Body of pancreas (tissue), 4 donors: ENCODE data around the gene PDE4D. TPM values are rescaled to one million over a fixed set of nuclear protein-coding genes. Genes with fewer than 3 reads are reported as not detected.

Source experiments
- ATAC-seq: fragments of 150-250 bp; one replicate; pipeline ENCODE4 v1.9.1; 2016
- DNase-seq, 4 donors: peaks; one replicate each; pipeline ENCODE4 v3.0.0-alpha.2; 2019
- H3K27ac ChIP-seq, 4 donors: fragments of 200-600 bp; sonication (generic); 1 replicate in 3 of 4; 2 replicates in 1 of 4; pipeline versions ENCODE4 v1.5.1 to v1.6.1; 2016 to 2019; ENCODE audit warnings: mild to moderate bottlenecking in 1 of 4, mixed read lengths in 1 of 4, moderate library complexity in 1 of 4
- H3K27me3 ChIP-seq, 2 donors: fragments of 200-600 bp; sonication (generic); one replicate each; pipeline ENCODE4 v1.6.0; 2016; ENCODE audit warnings: mild to moderate bottlenecking in 1 of 2
- H3K36me3 ChIP-seq, 2 donors: fragments of 200-600 bp; sonication (generic); replicated peaks in 1 of 2; 2 replicates each; pipeline ENCODE4 v1.5.1; 2016; ENCODE audit warnings: low read depth in 2 of 2; ENCODE audit not compliant: insufficient read depth in 1 of 2
- H3K4me1 ChIP-seq: fragments of 200-600 bp; sonication (generic); one replicate; pipeline ENCODE4 v1.6.0; 2016
- H3K4me3 ChIP-seq, 2 donors: fragments of 200-600 bp; sonication (generic); 1 replicate in 1 of 2; 2 replicates in 1 of 2; pipeline ENCODE4 v1.5.1; 2016 to 2019
- H3K9me3 ChIP-seq, 3 donors: fragments of 200-600 bp; sonication (generic); 1 replicate in 2 of 3; 2 replicates in 1 of 3; pipeline ENCODE4 v1.5.1; 2016
- CTCF ChIP-seq, 7 experiments: fragments of 450-650 bp in 4 of 7; fragments of 200-600 bp in 3 of 7; sonication (generic) in 3 of 7; IDR thresholded peaks; one replicate each; pipeline ENCODE4 v1.5.1; 2016 to 2019; ENCODE audit warnings: antibody characterized with exemption in 7 of 7
- POLR2A ChIP-seq, 3 donors: fragments of 450-650 bp; IDR thresholded peaks; one replicate each; pipeline ENCODE4 v1.6.1; 2016; ENCODE audit warnings: antibody characterized with exemption in 3 of 3, mild to moderate bottlenecking in 2 of 3
- WGBS, 2 donors: methylation state at CpG; one replicate each; pipeline ENCODE4 v1.1.5; 2017; 5-methylcytosine and 5-hydroxymethylcytosine counted together
- intact Hi-C: fragments of 100-400 bp; cut with DNase I; formaldehyde crosslinking; loops from one replicate; pipeline ENCODE4 v1.15.1; 2023
- total RNA-seq, 2 donors: library from RNA; depleted of rRNA; stranded (reverse); fragments of >200 nt; gene quantifications; one replicate each; pipeline ENCODE4 v1.1.0, GENCODE V29; 2016

The PDE4D gene
- total RNA-seq, 2 donors from 2014 or later: 8.6 to 9.2 TPM

- DNase-seq (no peak), ATAC-seq (no peak)
These were observed 268.6 kb downstream of the PDE4D start for GRCh38 chr5:59624898-59625297.

GRCh38 chr5:59622848-59623247, 270.7 kb downstream of the PDE4D start:
- TF ChIP-seq CTCF (IDR thresholded peaks at IDR 0.05) (no peak), POLR2A (IDR thresholded peaks at IDR 0.05) (no peak)
- WGBS, 2 donors: 43 to 63% methylated on average over 2 of the region's 2 CpGs
- no peak for ATAC-seq
- H3K36me3 ChIP-seq: no peaks in the 10 kb centered on the region
- no peaks in the 10 kb centered on the region for H3K4me1 ChIP-seq
- no peak overlapping the region for H3K4me3 ChIP-seq
- no peak for DNase-seq
- H3K27ac ChIP-seq: no peak overlapping the region
- intact Hi-C loops: no loop called here
- H3K27me3 ChIP-seq: no peaks in the 10 kb centered on the region
- no peaks in the 10 kb centered on the region for H3K9me3 ChIP-seq

More at GRCh38 chr5:59624898-59625297, 268.6 kb downstream of the PDE4D start:
- WGBS, 2 donors: 81% methylated on average over 2 of the region's 2 CpGs
- H3K27me3 ChIP-seq: no peaks in the 10 kb centered on the region
- TF ChIP-seq POLR2A (IDR thresholded peaks at IDR 0.05) (no peak), CTCF (IDR thresholded peaks at IDR 0.05) (no peak)
- H3K36me3 ChIP-seq: no peaks in the 10 kb centered on the region
- H3K4me3 ChIP-seq: no peak overlapping the region
- no peaks in the 10 kb centered on the region for H3K4me1 ChIP-seq
- intact Hi-C loops: no loop called here
- no peaks in the 10 kb centered on the region for H3K9me3 ChIP-seq
- H3K27ac ChIP-seq: no peak overlapping the region

GRCh38 chr5:59621477-59621876, 272.0 kb downstream of the PDE4D start:
- Histone ChIP-seq H3K9me3 (no peaks in the 10 kb centered on the region), H3K36me3 (no peaks in the 10 kb centered on the region), H3K4me3 (no peak overlapping the region), H3K27me3 (no peaks in the 10 kb centered on the region), H3K27ac (no peak overlapping the region), H3K4me1 (no peaks in the 10 kb centered on the region)
- no peak for DNase-seq
- intact Hi-C loops: no loop called here
- no peak for ATAC-seq
- no peak for TF ChIP-seq CTCF (IDR thresholded peaks at IDR 0.05)
- no peak for TF ChIP-seq POLR2A (IDR thresholded peaks at IDR 0.05)

GRCh38 chr5:59620535-59621212, 272.9 kb downstream of the PDE4D start:
- H3K9me3 ChIP-seq: no peaks in the 10 kb centered on the region
- H3K36me3 ChIP-seq: no peaks in the 10 kb centered on the region
- no peak overlapping the region for H3K27ac ChIP-seq
- ATAC-seq: no peak
- no peak for DNase-seq
- H3K4me3 ChIP-seq: no peak overlapping the region
- no peaks in the 10 kb centered on the region for H3K4me1 ChIP-seq
- intact Hi-C loops: no loop called here
- no peaks in the 10 kb centered on the region for H3K27me3 ChIP-seq
- no peak for TF ChIP-seq CTCF (IDR thresholded peaks at IDR 0.05)
- no peak for TF ChIP-seq POLR2A (IDR thresholded peaks at IDR 0.05)

- Histone ChIP-seq H3K36me3 (no peaks in the 10 kb centered on the region), H3K4me3 (no peak overlapping the region), H3K4me1 (no peaks in the 10 kb centered on the region), H3K27me3 (no peaks in the 10 kb centered on the region), H3K9me3 (no peaks in the 10 kb centered on the region), H3K27ac (no peak overlapping the region)
- ATAC-seq (no peak), DNase-seq (no peak)
- 89 to 94% methylated on average over 3 of the region's 3 CpGs for WGBS, 2 donors
- intact Hi-C loops: no loop called here
- no peak for TF ChIP-seq CTCF (IDR thresholded peaks at IDR 0.05)
- TF ChIP-seq POLR2A (IDR thresholded peaks at IDR 0.05): no peak
These were observed 274.9 kb downstream of the PDE4D start for GRCh38 chr5:59618644-59619043.
